Panc1 (cell line): ENCODE data around the gene SCUBE2. TPM values are rescaled to one million over a fixed set of nuclear protein-coding genes. Genes with fewer than 3 reads are reported as not detected.

Experiments used
- ATAC-seq: fragments of 200-7000 bp; cut with Tn5 transposase; 2 replicates; pipeline ENCODE4 v1.9.1; 2020; ENCODE audit warnings: mild to moderate bottlenecking, moderate library complexity
- BruUV-seq: library from RNA; stranded (reverse); fragments of 400-500 nt; replicated peaks from 2 replicates; lab custom pipeline; 2021; lab: Mats Ljungman, UMichigan
- CTCF ChIA-PET: fragments of 300-600 bp; sonication (Branson Sonifier 250); formaldehyde crosslinking; loops from one replicate; lab custom pipeline; 2022; ENCODE audit warnings: antibody characterized with exemption; lab: Charles Lee
- POLR2A ChIA-PET: fragments of 300-600 bp; sonication (Branson Sonifier 250); formaldehyde crosslinking; loops from one replicate; lab custom pipeline; 2022; ENCODE audit warnings: antibody characterized with exemption; lab: Charles Lee
- DNase-seq: peaks from one replicate; pipeline ENCODE4 v3.0.0-alpha.2; 2010; ENCODE audit warnings: low read depth, low spot score
- H3K27ac ChIP-seq: 2 replicates; pipeline ENCODE4 v1.5.1; 2011; ENCODE audit warnings: mild to moderate bottlenecking, low read length, inconsistent platforms
- H3K27me3 ChIP-seq: fragments of 200-500 bp; sonication (Bioruptor generic); 2 replicates; pipeline ENCODE4 v1.6.0; 2014; ENCODE audit warnings: low read length, inconsistent platforms; ENCODE audit not compliant: control insufficient read depth, insufficient read depth
- H3K36me3 ChIP-seq: fragments of 200-500 bp; sonication (Bioruptor generic); 2 replicates; pipeline ENCODE4 v1.5.1; 2014; ENCODE audit warnings: inconsistent platforms, mild to moderate bottlenecking, low read length, moderate library complexity; ENCODE audit not compliant: control insufficient read depth, insufficient read depth
- H3K4me1 ChIP-seq: 2 replicates; pipeline ENCODE4 v1.5.1; 2011; ENCODE audit warnings: inconsistent platforms, mild to moderate bottlenecking, low read length, moderate library complexity; ENCODE audit not compliant: control insufficient read depth, insufficient read depth
- H3K4me3 ChIP-seq, 2 experiments: 2 replicates each; pipeline ENCODE4 v1.5.1; 2011 to 2012; ENCODE audit warnings: low read depth in 2 of 2, low read length in 2 of 2, mild to moderate bottlenecking in 2 of 2, inconsistent platforms in 1 of 2, moderate library complexity in 1 of 2
- H3K9me3 ChIP-seq: fragments of 200-500 bp; sonication (Bioruptor generic); 2 replicates; pipeline ENCODE4 v1.5.1; 2014; ENCODE audit warnings: low read depth, mild to moderate bottlenecking, inconsistent platforms, low read length, moderate library complexity; ENCODE audit not compliant: control insufficient read depth, insufficient read depth
- CTCF ChIP-seq: fragments of 450-650 bp; IDR thresholded peaks from 2 replicates; pipeline ENCODE4 v1.5.1; 2017; ENCODE audit warnings: mild to moderate bottlenecking
- POLR2AphosphoS5 ChIP-seq: IDR thresholded peaks from 2 replicates; pipeline ENCODE4 v1.6.1; 2012; ENCODE audit warnings: mild to moderate bottlenecking, low read depth, low read length, moderate library complexity
- SIN3A ChIP-seq: IDR thresholded peaks from 2 replicates; pipeline ENCODE4 v1.6.1; 2012; ENCODE audit warnings: low read depth, mild to moderate bottlenecking, low read length, moderate library complexity, borderline replicate concordance; ENCODE audit not compliant: insufficient read depth
- TCF7L2 ChIP-seq: IDR thresholded peaks from 2 replicates; pipeline ENCODE4 v1.6.1; 2011; ENCODE audit warnings: mild to moderate bottlenecking, low read depth, low read length, inconsistent platforms
- in situ Hi-C: cut with HindIII; loops from 2 replicates; pipeline ENCODE4 v1.10.0; 2016; ENCODE audit warnings: low sequenced_read_pairs, low pct_unique_long_range_greater_than_20kb
- intact Hi-C: fragments of 100-400 bp; cut with micrococcal nuclease; formaldehyde crosslinking; loops from one replicate; pipeline ENCODE4 v1.10.0; 2022; ENCODE audit not compliant: unreplicated experiment
- total RNA-seq: library from RNA; stranded (reverse); gene quantifications from one replicate; pipeline ENCODE4 v1.2.1, GENCODE V29; 2021; ENCODE audit not compliant: unreplicated experiment
- TF ChIP-seq, protein P1 (sequence below), 2 experiments: IDR thresholded peaks; 2 replicates each; pipeline ENCODE4 v1.6.1; 2011 to 2012; ENCODE audit warnings: low read depth in 2 of 2, control low read depth in 1 of 2, low read length in 1 of 2, mild to moderate bottlenecking in 1 of 2, moderate library complexity in 1 of 2; ENCODE audit not compliant: insufficient read depth in 1 of 2

Gene SCUBE2
- total RNA-seq, 1 experiment from 2014 or later = 2.8 TPM

- H3K27me3 ChIP-seq = no peaks in the 10 kb centered on the region
- H3K36me3 ChIP-seq = no peaks in the 10 kb centered on the region
- ATAC-seq (no peak), DNase-seq (no peak)
- H3K4me1 ChIP-seq = no peaks in the 10 kb centered on the region
- no peaks in the 10 kb centered on the region for H3K9me3 ChIP-seq
- in situ Hi-C loops = no loop called here
- H3K4me3 ChIP-seq = no peak overlapping the region
- ChIA-PET POLR2A (no interaction called here), CTCF (interaction anchor here (0.6 kb wide), 1 partner anchor 45 kb away, joined by 5 read pairs; no protein-coding TSS in a partner anchor)
- BruUV-seq = no TSS peak
- TF ChIP-seq CTCF (no peak), POLR2AphosphoS5 (no peak), SIN3A (no peak), TCF7L2 (no peak)
- TF ChIP-seq, protein P1, sequence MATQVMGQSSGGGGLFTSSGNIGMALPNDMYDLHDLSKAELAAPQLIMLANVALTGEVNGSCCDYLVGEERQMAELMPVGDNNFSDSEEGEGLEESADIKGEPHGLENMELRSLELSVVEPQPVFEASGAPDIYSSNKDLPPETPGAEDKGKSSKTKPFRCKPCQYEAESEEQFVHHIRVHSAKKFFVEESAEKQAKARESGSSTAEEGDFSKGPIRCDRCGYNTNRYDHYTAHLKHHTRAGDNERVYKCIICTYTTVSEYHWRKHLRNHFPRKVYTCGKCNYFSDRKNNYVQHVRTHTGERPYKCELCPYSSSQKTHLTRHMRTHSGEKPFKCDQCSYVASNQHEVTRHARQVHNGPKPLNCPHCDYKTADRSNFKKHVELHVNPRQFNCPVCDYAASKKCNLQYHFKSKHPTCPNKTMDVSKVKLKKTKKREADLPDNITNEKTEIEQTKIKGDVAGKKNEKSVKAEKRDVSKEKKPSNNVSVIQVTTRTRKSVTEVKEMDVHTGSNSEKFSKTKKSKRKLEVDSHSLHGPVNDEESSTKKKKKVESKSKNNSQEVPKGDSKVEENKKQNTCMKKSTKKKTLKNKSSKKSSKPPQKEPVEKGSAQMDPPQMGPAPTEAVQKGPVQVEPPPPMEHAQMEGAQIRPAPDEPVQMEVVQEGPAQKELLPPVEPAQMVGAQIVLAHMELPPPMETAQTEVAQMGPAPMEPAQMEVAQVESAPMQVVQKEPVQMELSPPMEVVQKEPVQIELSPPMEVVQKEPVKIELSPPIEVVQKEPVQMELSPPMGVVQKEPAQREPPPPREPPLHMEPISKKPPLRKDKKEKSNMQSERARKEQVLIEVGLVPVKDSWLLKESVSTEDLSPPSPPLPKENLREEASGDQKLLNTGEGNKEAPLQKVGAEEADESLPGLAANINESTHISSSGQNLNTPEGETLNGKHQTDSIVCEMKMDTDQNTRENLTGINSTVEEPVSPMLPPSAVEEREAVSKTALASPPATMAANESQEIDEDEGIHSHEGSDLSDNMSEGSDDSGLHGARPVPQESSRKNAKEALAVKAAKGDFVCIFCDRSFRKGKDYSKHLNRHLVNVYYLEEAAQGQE (IDR thresholded peaks at IDR 0.05; ENCODE audit: insufficient read depth in 1 of 2, low read depth in 2 of 2, low read length in 1 of 2) = no peak
- intact Hi-C loops = no loop called here
- H3K27ac ChIP-seq = no peak overlapping the region
Observed at GRCh38 chr11:9059406-9059805, 32.0 kb downstream of the SCUBE2 start.

DNA sequence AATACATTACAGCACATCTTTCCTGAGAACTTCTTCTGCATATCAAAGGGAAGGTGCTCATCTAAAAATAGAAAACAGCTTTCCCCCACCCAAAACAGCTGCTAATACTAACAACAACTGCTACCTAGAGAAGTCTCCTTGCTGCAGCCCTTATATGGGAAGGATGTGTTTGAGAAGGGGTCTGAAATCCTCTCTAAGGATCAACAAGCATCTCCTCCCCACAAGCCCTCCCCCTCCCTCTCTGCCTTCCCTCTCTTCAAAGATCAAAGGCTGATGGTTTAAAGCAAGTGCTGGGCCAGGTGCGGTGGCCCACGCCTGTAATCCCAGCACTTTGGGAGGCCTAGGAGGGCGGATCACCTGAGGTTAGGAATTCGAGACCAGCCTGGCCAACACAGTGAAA lies 33.5 kb downstream of the SCUBE2 start:
- H3K4me3 ChIP-seq = no peak overlapping the region
- no peaks in the 10 kb centered on the region for H3K36me3 ChIP-seq
- no peak for TF ChIP-seq SIN3A
- TF ChIP-seq POLR2AphosphoS5 = no peak
- TF ChIP-seq CTCF = no peak
- TF ChIP-seq TCF7L2 = no peak
- TF ChIP-seq, protein P1 (IDR thresholded peaks at IDR 0.05; ENCODE audit: insufficient read depth in 1 of 2, low read depth in 2 of 2, low read length in 1 of 2) = no peak
- H3K4me1 ChIP-seq = no peaks in the 10 kb centered on the region
- no peak for DNase-seq
- ChIA-PET POLR2A (no interaction called here), CTCF (no interaction called here)
- no peak overlapping the region for H3K27ac ChIP-seq
- intact Hi-C loops = no loop called here
- no peaks in the 10 kb centered on the region for H3K27me3 ChIP-seq
- in situ Hi-C loops = no loop called here
- no peaks in the 10 kb centered on the region for H3K9me3 ChIP-seq
- no peak for ATAC-seq
- no TSS peak for BruUV-seq
